ENCODE measurements around the gene KIAA0513.

KIAA0513 gene

GRCh38 chr16:85112364-85112763 is 84.8 kb downstream of the KIAA0513 start, which contains the start of gene CIBAR2:
TSS of gene CIBAR2 (minus strand) at chr16:85112472. CDS start at chr16:85112352, 120 bp downstream.
- Histone ChIP-seq H3K9ac (no peak within 1 kb of the TSS), H3K79me2 (no peaks in the 10 kb centered on the region), H3K4me3 (ENCODE audit: low read depth, low read length) (no peak within 1 kb of the TSS), H2AFZ (no peak within 1 kb of the TSS), H3K36me3 (ENCODE audit: control insufficient read depth, insufficient read depth, low read length) (no peaks in the 10 kb centered on the region), H3K27ac (no peak within 1 kb of the TSS), H3K4me1 (no peaks in the 10 kb centered on the region), H3K27me3 (ENCODE audit: control insufficient read depth, insufficient read depth, low read length) (no peaks in the 10 kb centered on the region), H3K4me2 (ENCODE audit: low read length) (no peak within 1 kb of the TSS), H3K9me3 (ENCODE audit: control insufficient read depth, low read length) (no peaks in the 10 kb centered on the region)
- TF ChIP-seq CTCF (IDR thresholded peaks at IDR 0.05), result no peak

GRCh38 chr16:85113168-85113733 is 85.7 kb downstream of the KIAA0513 start:
- H2AFZ ChIP-seq, result no peak overlapping the region
- no peak overlapping the region for H3K27ac ChIP-seq
- no peaks in the 10 kb centered on the region for H3K27me3 ChIP-seq (ENCODE audit: control insufficient read depth, insufficient read depth, low read length)
- no peaks in the 10 kb centered on the region for H3K79me2 ChIP-seq
- H3K9ac ChIP-seq, result no peak overlapping the region
- no peak overlapping the region for H3K4me2 ChIP-seq (ENCODE audit: low read length)
- no peak for TF ChIP-seq CTCF (IDR thresholded peaks at IDR 0.05)
- no peaks in the 10 kb centered on the region for H3K36me3 ChIP-seq (ENCODE audit: control insufficient read depth, insufficient read depth, low read length)
- H3K4me3 ChIP-seq (ENCODE audit: low read depth, low read length), result no peak overlapping the region
- no peaks in the 10 kb centered on the region for H3K9me3 ChIP-seq (ENCODE audit: control insufficient read depth, low read length)
- H3K4me1 ChIP-seq, result no peaks in the 10 kb centered on the region

- Histone ChIP-seq H3K4me1 (no peaks in the 10 kb centered on the region), H3K79me2 (no peaks in the 10 kb centered on the region), H3K4me2 (ENCODE audit: low read length) (no peak overlapping the region), H3K27me3 (ENCODE audit: control insufficient read depth, insufficient read depth, low read length) (no peaks in the 10 kb centered on the region), H3K9me3 (ENCODE audit: control insufficient read depth, low read length) (no peaks in the 10 kb centered on the region), H3K9ac (no peak overlapping the region), H3K36me3 (ENCODE audit: control insufficient read depth, insufficient read depth, low read length) (no peaks in the 10 kb centered on the region), H3K27ac (no peak overlapping the region), H2AFZ (no peak overlapping the region), H3K4me3 (ENCODE audit: low read depth, low read length) (no peak overlapping the region)
- TF ChIP-seq CTCF (IDR thresholded peaks at IDR 0.05), result no peak
These were observed 86.3 kb downstream of the KIAA0513 start for GRCh38 chr16:85113913-85114312.

GRCh38 chr16:85114909-85115567 is 87.4 kb downstream of the KIAA0513 start:
- H3K4me2 ChIP-seq (ENCODE audit: low read length), result peak overlapping the region; percentile 59
- no peaks in the 10 kb centered on the region for H3K79me2 ChIP-seq
- no peak overlapping the region for H3K4me3 ChIP-seq (ENCODE audit: low read depth, low read length)
- peak; percentile 98 for TF ChIP-seq CTCF (IDR thresholded peaks at IDR 0.05)
- H3K9ac ChIP-seq, result no peak overlapping the region
- H3K27me3 ChIP-seq (ENCODE audit: control insufficient read depth, insufficient read depth, low read length), result no peaks in the 10 kb centered on the region
- H3K36me3 ChIP-seq (ENCODE audit: control insufficient read depth, insufficient read depth, low read length), result no peaks in the 10 kb centered on the region
- no peaks in the 10 kb centered on the region for H3K4me1 ChIP-seq
- H2AFZ ChIP-seq, result peak overlapping the region; percentile 61
- no peaks in the 10 kb centered on the region for H3K9me3 ChIP-seq (ENCODE audit: control insufficient read depth, low read length)
- no peak overlapping the region for H3K27ac ChIP-seq

GRCh38 chr16:85117418-85117817 is 89.8 kb downstream of the KIAA0513 start:
- Histone ChIP-seq H2AFZ (no peak overlapping the region), H3K27me3 (ENCODE audit: control insufficient read depth, insufficient read depth, low read length) (no peaks in the 10 kb centered on the region), H3K36me3 (ENCODE audit: control insufficient read depth, insufficient read depth, low read length) (no peaks in the 10 kb centered on the region), H3K79me2 (no peaks in the 10 kb centered on the region), H3K4me1 (no peaks in the 10 kb centered on the region), H3K9me3 (ENCODE audit: control insufficient read depth, low read length) (no peaks in the 10 kb centered on the region), H3K27ac (no peak overlapping the region), H3K4me2 (ENCODE audit: low read length) (no peak overlapping the region), H3K9ac (no peak overlapping the region), H3K4me3 (ENCODE audit: low read depth, low read length) (no peak overlapping the region)
- TF ChIP-seq CTCF (IDR thresholded peaks at IDR 0.05), result no peak
